ENCODE results near the gene FAM156B.
"Not testable (repeated sequence)": the region's sequence is repeated elsewhere in the genome, so short reads cannot be mapped to it uniquely, and the experiment has no call there.

Gene FAM156B

GRCh38 chrX:52874661-52875060 lies 22.5 kb upstream of the FAM156B start:
- TF ChIP-seq, protein P1, sequence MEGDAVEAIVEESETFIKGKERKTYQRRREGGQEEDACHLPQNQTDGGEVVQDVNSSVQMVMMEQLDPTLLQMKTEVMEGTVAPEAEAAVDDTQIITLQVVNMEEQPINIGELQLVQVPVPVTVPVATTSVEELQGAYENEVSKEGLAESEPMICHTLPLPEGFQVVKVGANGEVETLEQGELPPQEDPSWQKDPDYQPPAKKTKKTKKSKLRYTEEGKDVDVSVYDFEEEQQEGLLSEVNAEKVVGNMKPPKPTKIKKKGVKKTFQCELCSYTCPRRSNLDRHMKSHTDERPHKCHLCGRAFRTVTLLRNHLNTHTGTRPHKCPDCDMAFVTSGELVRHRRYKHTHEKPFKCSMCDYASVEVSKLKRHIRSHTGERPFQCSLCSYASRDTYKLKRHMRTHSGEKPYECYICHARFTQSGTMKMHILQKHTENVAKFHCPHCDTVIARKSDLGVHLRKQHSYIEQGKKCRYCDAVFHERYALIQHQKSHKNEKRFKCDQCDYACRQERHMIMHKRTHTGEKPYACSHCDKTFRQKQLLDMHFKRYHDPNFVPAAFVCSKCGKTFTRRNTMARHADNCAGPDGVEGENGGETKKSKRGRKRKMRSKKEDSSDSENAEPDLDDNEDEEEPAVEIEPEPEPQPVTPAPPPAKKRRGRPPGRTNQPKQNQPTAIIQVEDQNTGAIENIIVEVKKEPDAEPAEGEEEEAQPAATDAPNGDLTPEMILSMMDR (IDR thresholded peaks at IDR 0.05) = no peak

DNA sequence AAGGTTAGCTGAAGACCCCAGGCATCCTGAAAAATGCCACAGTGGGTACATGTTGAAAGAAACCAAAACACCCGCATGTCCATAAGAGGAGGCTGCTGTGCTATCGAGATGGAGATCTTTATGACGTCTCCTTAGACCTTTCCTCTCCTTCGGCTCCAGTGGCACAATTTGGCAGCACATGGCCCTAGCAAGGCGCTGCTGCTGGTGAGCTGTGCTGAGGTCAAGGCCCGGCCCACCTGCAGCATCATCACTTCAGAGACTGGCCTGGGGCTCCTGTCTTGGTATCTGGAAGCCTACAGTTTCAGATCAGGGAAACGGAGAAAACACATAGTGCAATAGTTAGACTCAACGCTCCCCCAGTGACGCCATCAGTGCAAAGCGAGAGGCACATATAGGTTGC lies 21.7 kb upstream of the FAM156B start:
- H3K4me3 Mint-ChIP-seq; H3K4me1 Mint-ChIP-seq; DNase-seq; H3K36me3 Mint-ChIP-seq (ENCODE audit: low read depth); H3K27ac Mint-ChIP-seq: not testable (repeated sequence)
- peaks cover 31% of the 10 kb centered on the region for H3K9me3 Mint-ChIP-seq
- peaks cover 39% of the 10 kb centered on the region for H3K27me3 Mint-ChIP-seq (ENCODE audit: low read depth, poor library complexity)

More at GRCh38 chrX:52874661-52875060, 22.5 kb upstream of the FAM156B start:
- no peaks in the 10 kb centered on the region for H3K36me3 Mint-ChIP-seq (ENCODE audit: low read depth)
- H3K27ac Mint-ChIP-seq = no peak overlapping the region
- H3K9me3 Mint-ChIP-seq = peaks cover 37% of the 10 kb centered on the region
- peaks cover 41% of the 10 kb centered on the region for H3K27me3 Mint-ChIP-seq (ENCODE audit: low read depth, poor library complexity)
- no peak overlapping the region for H3K4me3 Mint-ChIP-seq
- no peaks in the 10 kb centered on the region for H3K4me1 Mint-ChIP-seq
- DNase-seq = no peak

GRCh38 chrX:52876386-52876785 lies 20.7 kb upstream of the FAM156B start:
- H3K4me1 Mint-ChIP-seq; H3K36me3 Mint-ChIP-seq (ENCODE audit: low read depth); H3K4me3 Mint-ChIP-seq; DNase-seq; H3K27ac Mint-ChIP-seq: not testable (repeated sequence)
- Mint-ChIP-seq H3K9me3 (peaks cover 31% of the 10 kb centered on the region), H3K27me3 (ENCODE audit: low read depth, poor library complexity) (peaks cover 40% of the 10 kb centered on the region)

DNA sequence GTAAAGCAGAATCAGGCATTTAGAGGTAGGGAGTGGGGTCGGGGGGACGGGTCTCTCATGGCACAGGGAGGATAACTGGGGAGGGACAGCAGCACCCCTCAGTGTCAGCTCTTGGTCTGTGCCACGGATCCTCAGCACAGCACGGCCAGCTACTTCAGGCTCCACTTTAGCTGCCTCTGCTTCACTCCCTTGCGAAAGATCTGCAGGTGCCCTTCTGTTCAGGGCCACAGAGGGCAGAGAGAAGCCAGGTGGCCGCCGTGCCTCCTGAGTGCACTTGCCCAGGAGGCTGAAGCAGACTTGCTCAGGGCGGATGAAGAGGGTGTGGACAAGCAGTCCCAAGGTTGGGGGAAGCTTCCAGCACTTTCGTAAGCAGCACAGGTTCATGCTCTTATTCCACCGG lies 9.7 kb upstream of the FAM156B start:
- H3K4me1 Mint-ChIP-seq; H3K4me3 Mint-ChIP-seq; DNase-seq; H3K36me3 Mint-ChIP-seq (ENCODE audit: low read depth); H3K27me3 Mint-ChIP-seq (ENCODE audit: low read depth, poor library complexity); H3K27ac Mint-ChIP-seq; H3K9me3 Mint-ChIP-seq: not testable (repeated sequence)

DNA sequence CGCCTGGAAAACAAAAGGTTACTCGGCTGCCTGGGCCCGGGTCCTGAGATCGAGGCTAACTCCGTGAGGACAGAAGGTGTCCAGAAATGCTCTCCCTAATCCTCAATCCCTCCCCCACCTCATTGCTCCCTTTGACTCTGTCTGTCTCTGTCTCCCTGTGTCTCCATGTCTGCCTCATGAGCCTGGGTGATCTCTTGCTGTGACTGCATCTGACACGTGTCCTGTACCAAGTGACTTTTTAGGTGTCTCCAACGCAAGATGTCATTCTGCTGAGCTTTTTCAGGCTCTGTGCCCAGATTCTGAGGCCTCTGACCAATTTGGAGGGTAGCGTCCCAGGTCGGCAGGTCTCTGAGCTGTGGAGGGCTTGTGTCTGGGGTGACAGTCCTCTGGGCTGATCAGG lies 9.0 kb upstream of the FAM156B start:
- not testable (repeated sequence) for DNase-seq; H3K36me3 Mint-ChIP-seq (ENCODE audit: low read depth); H3K9me3 Mint-ChIP-seq; H3K27ac Mint-ChIP-seq; H3K4me3 Mint-ChIP-seq; H3K4me1 Mint-ChIP-seq; H3K27me3 Mint-ChIP-seq (ENCODE audit: low read depth, poor library complexity)

GRCh38 chrX:52896438-52896837 lies 692 bp upstream of the FAM156B start:
- not testable (repeated sequence) for H3K36me3 Mint-ChIP-seq (ENCODE audit: low read depth); H3K27ac Mint-ChIP-seq; H3K9me3 Mint-ChIP-seq; H3K4me3 Mint-ChIP-seq; H3K4me1 Mint-ChIP-seq; DNase-seq; H3K27me3 Mint-ChIP-seq (ENCODE audit: low read depth, poor library complexity)

- H3K27ac Mint-ChIP-seq; H3K27me3 Mint-ChIP-seq (ENCODE audit: low read depth, poor library complexity); DNase-seq; H3K36me3 Mint-ChIP-seq (ENCODE audit: low read depth); H3K4me1 Mint-ChIP-seq; H3K4me3 Mint-ChIP-seq; H3K9me3 Mint-ChIP-seq: not testable (repeated sequence)
Measured at GRCh38 chrX:52905531-52905930, 8.4 kb downstream of the FAM156B start.

GRCh38 chrX:52906072-52906471 lies 8.9 kb downstream of the FAM156B start:
- not testable (repeated sequence) for H3K27ac Mint-ChIP-seq; H3K4me1 Mint-ChIP-seq; H3K27me3 Mint-ChIP-seq (ENCODE audit: low read depth, poor library complexity); H3K4me3 Mint-ChIP-seq; DNase-seq; H3K9me3 Mint-ChIP-seq; H3K36me3 Mint-ChIP-seq (ENCODE audit: low read depth)

DNA sequence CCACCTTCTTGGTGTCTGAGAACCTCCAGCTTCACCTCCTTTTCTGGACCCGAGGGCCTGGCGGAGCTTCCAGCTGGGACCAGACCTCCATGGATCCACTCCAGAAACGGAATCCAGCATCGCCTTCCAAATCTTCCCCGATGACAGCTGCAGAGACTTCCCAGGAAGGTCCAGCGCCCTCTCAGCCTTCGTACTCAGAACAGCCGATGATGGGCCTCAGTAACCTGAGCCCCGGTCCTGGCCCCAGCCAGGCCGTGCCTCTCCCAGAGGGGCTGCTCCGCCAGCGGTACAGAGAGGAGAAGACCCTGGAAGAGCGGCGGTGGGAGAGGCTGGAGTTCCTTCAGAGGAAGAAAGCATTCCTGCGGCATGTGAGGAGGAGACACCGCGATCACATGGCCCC lies 10.0 kb downstream of the FAM156B start:
- not testable (repeated sequence) for H3K4me3 Mint-ChIP-seq; H3K27me3 Mint-ChIP-seq (ENCODE audit: low read depth, poor library complexity); H3K36me3 Mint-ChIP-seq (ENCODE audit: low read depth); H3K4me1 Mint-ChIP-seq; H3K9me3 Mint-ChIP-seq; H3K27ac Mint-ChIP-seq; DNase-seq

- H3K9me3 Mint-ChIP-seq; DNase-seq; H3K27me3 Mint-ChIP-seq (ENCODE audit: low read depth, poor library complexity); H3K4me3 Mint-ChIP-seq; H3K4me1 Mint-ChIP-seq; H3K27ac Mint-ChIP-seq; H3K36me3 Mint-ChIP-seq (ENCODE audit: low read depth): not testable (repeated sequence)
Measured at GRCh38 chrX:52907900-52908299, 10.8 kb downstream of the FAM156B start.

GRCh38 chrX:52909313-52909969 lies 12.3 kb downstream of the FAM156B start:
- DNase-seq; H3K27me3 Mint-ChIP-seq (ENCODE audit: low read depth, poor library complexity); H3K27ac Mint-ChIP-seq; H3K4me1 Mint-ChIP-seq; H3K36me3 Mint-ChIP-seq (ENCODE audit: low read depth); H3K9me3 Mint-ChIP-seq; H3K4me3 Mint-ChIP-seq: not testable (repeated sequence)

DNA sequence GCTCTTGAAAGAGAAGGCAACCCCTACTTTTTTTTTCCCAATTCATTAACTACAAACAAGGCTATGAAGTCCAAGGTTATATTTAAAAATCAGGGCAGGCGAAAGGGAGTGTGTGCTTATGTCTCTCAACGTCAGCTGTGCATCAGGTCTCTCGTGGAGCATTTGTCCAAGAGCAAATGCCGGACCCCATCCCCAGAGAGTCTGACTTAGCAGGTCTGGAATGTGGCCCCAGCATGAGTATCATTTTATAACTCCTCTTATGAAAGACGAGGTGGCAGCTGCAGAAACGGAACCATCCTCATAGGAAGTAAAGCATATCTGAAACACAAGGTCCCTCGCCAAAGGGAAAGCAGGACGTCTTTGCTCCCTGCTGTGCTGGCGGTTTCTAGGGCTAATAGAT lies 16.6 kb downstream of the FAM156B start:
- H3K27ac Mint-ChIP-seq; DNase-seq; H3K4me1 Mint-ChIP-seq; H3K4me3 Mint-ChIP-seq; H3K36me3 Mint-ChIP-seq (ENCODE audit: low read depth); H3K27me3 Mint-ChIP-seq (ENCODE audit: low read depth, poor library complexity); H3K9me3 Mint-ChIP-seq: not testable (repeated sequence)

GRCh38 chrX:52914704-52915103 lies 17.6 kb downstream of the FAM156B start:
- H3K27ac Mint-ChIP-seq; H3K27me3 Mint-ChIP-seq (ENCODE audit: low read depth, poor library complexity); H3K4me1 Mint-ChIP-seq; H3K9me3 Mint-ChIP-seq; H3K4me3 Mint-ChIP-seq; H3K36me3 Mint-ChIP-seq (ENCODE audit: low read depth); DNase-seq: not testable (repeated sequence)

Data from nephron progenitor cell (in vitro differentiated cells).